ENCODE measurements around the gene PFN3.
"Not testable (repeated sequence)": the region's sequence is repeated elsewhere in the genome, so short reads cannot be mapped to it uniquely, and the experiment has no call there.

The PFN3 gene

DNA sequence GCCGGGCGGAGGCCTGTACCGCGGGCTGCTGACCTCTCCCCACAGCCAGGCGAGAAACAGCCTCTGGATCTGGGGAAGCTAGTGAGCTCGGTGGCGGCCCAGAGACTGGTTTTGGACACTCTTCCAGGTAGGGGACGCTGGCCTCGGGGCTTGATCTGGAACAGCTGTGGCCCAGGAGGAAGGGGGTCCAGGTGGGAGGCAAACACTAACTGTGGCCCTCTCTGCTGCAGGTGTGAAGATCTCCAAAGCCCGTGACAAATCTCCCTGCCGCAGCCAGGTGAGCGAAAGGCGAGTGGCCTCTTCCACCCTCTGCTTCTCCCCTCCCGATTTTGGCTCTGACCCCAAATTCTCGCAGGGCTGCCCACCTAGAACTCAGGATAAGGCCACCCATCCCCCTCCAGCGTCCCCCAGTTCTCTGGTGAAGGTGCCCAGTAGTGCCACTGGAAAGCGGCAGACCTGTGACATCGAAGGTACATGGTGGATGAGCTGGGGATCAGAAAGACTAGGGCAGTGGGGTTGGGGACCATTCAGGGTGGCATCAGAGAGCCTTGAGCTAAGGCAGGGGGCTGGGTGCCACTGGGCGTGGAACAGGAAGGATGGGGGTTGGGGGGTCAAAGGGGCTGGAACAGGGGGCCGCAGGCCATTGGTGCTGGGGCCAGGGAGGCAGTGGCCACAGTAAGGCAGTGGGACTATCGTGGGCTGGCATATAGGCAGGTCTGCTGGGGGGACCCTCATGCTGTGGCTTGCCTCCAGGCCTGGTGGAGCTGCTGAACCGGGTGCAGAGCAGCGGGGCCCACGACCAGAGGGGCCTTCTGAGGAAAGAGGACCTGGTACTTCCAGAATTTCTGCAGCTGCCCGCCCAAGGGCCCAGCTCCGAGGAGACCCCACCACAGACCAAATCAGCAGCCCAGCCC is 29.1 kb downstream of the PFN3 start:
- DNase-seq = no peak

DNA sequence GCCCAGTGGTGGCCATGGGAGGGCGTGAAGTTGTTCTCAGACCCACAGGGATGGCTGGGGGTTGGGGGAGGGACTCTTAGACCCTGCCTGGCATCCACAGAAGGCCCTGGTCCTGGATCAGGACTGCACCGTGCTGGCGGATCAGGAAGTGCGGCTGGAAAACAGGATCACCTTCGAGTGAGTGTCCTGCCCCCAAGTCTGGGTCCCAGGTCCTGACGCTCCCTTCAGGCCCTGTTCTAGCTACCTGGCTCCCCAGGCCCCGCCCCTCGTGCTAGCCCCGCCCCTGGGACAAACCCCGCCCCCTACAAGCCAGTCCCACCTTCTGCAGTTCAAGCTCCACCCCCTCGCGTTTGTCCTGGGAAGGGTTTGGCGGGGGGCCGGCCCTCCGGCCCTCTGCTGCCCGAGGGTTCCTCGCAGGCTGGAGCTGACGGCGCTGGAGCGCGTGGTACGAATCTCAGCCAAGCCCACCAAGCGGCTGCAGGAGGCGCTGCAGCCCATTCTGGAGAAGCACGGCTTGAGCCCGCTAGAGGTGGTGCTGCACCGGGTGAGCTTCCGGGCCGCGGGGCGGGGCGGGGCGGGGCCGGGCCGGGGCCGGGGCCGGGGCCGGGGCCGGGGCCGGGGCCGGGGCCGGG is 29.9 kb downstream of the PFN3 start:
- peak; percentile 74 for DNase-seq

GRCh38 chr5:177369645-177370440 is 30.6 kb downstream of the PFN3 start:
- DNase-seq = no peak

- no peak for DNase-seq
Observed at GRCh38 chr5:177368869-177369644, 31.4 kb downstream of the PFN3 start.

GRCh38 chr5:177367981-177368868 is 32.2 kb downstream of the PFN3 start:
- no peak for DNase-seq

DNA sequence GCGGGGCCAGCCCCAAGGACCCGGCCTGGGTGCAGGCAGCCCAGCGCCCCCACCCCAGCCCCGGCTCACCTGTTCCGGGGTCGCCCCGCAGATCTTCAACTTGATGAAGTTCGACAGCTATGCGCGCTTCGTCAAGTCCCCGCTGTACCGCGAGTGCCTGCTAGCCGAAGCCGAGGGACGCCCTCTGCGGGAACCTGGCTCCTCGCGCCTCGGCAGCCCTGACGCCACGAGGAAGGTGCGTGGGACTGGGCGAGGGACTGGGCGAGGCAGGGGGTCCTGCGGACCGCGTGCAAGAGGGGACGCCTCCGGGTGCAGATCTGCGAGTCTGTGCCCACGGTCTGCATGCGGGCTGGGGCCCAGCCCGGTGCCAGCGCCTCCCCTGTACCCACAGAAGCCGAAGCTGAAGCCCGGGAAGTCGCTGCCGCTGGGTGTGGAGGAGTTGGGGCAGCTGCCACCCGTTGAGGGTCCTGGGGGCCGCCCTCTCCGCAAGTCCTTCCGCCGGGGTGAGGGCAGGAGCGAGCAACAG is 33.1 kb downstream of the PFN3 start:
- DNase-seq = no peak

DNA sequence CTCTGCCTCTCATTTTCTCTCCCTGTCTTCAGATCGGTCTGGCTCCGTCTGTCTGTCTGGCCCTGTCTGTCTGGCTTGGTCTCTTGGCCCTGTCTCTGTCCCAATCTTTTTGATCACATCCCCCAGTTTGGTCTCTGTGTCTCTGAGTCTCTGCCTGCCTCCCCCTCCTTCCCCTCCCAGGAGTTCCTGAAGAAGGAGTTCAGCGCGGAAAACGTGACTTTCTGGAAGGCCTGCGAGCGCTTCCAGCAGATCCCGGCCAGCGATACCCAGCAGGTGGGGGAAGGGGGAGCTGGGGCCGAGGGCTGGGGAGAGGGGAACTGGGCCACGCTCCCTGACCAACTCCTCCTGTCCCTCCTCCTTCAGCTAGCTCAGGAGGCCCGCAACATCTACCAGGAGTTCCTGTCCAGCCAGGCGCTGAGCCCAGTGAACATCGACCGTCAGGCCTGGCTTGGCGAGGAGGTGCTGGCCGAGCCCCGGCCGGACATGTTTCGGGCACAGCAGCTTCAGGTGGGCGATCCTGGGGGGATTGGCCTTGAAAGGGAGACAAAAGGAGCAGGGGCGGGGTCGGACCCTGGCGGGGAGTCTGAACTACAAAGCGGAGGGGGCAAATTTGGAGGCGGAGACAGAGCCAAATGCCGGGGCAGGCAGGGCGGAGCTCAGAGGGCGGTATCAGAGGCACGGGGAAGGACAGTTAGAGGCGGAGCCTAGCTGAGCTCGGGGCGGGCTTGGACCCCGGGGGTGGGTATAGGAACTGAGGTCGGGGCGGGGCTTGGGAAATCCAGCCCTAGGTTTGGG is 33.7 kb downstream of the PFN3 start:
- no peak for DNase-seq

DNA sequence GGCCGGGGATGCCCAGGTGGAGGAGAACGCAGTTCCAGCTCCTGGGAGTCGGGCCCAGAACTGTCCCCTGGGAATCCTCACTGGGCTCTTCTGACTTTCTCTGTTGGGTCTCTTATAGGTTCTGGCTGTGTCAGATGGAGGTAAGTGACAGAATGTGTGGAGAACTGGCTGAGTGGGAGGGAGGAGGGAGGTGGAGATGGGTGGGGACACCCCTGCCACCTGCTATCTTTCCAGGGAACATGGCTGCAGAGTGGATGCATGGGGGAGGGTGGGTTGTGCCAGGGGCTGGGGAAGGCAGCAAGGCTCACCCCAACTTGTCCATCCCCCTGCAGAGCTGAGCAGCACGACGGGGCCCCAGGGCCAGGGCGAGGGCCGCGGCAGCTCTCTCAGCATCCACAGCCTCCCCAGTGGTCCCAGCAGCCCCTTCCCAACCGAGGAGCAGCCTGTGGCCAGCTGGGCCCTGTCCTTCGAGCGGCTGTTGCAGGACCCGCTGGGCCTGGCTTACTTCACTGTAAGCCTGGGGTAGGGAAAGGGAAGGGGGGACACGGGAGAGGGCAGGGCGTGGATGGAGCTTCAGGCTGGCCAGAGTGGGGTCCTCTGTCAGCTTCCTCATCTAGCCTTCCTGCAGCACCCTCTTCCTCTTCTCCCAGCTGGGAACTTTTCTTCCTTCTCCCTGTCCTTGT is 34.5 kb downstream of the PFN3 start:
- DNase-seq = no peak

- DNase-seq = peak; percentile 88
Observed at GRCh38 chr5:177364159-177364962, 36.1 kb downstream of the PFN3 start.

DNA sequence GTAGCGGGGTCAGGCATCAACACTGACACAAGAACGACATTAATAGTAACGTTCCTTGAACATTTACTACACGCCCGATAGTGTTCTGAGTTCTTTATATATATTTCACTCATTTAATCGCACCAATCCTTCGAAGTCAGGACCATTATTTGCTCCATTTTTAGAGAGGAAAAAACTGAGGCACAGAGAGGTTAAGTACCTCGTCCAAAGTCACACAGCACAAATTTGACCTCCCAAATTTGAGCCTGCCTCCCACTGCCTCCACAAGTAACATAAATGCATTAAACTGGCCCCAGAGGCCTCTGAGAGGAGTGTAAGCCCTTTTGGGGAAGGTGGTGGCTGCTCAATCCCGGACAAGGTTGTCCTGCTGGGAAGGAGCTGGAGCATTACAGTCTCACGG is 36.9 kb downstream of the PFN3 start:
- DNase-seq = no peak

DNA sequence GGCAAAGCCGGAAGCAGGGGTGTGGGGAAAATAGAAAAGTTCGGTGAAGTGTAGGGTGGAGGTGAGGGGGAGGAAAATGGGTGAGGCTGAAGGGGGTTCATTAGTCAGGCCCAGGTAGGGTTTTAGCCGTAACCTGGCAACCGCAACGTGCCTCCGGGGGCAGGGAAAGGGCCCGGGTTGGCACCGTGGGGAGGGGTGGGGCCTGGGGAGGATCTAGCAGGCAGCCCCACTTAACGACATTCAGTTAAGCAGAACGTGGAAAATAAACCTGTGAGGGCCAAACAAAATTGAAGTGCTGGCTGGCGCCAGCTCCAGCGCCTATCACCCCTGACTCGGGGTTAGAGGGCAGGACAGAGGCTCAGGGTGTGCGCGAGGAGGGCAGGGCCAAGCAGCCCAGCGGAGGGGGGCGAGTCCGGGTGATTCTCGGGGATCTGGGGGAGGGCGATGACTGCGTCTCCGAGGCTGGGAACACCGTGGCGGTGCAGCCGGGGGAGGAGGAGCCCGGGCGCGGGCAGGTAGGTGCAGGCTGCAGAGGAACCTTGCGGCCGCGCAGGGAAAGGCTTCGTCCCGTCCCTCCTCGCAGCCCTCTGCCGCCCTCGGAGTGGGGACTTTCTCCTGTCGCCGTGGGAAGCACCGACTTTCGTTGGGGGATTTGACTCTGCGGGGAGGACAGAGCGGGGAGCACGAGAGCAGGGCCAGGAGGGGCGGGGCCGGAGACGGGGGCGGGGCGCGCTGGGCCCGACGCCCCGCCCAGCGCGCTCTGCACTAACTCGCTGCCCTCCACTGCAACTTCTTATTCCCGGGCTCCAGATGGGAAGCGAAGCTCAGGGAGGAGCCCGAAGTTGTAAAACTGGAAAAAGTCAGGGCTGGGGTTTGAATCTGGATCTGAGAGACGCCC is 37.6 kb downstream of the PFN3 start:
- peak; percentile 70 for DNase-seq

DNA sequence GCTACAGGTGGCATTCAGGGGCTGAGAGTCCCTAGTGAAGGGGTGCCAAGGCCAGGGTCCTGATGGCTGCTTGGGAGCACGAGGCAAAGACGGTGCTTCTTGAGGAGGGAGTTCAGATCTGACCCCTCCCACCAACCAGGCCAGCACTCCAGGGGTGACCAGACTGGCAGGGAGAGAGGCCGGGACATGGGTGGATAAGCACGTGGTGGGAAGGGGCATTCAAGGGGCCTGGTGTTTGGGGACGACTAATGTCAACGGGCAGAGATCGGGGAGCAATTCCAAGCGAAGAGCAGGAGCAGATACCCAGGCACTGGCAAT is 38.2 kb downstream of the PFN3 start:
- DNase-seq = no peak

DNA sequence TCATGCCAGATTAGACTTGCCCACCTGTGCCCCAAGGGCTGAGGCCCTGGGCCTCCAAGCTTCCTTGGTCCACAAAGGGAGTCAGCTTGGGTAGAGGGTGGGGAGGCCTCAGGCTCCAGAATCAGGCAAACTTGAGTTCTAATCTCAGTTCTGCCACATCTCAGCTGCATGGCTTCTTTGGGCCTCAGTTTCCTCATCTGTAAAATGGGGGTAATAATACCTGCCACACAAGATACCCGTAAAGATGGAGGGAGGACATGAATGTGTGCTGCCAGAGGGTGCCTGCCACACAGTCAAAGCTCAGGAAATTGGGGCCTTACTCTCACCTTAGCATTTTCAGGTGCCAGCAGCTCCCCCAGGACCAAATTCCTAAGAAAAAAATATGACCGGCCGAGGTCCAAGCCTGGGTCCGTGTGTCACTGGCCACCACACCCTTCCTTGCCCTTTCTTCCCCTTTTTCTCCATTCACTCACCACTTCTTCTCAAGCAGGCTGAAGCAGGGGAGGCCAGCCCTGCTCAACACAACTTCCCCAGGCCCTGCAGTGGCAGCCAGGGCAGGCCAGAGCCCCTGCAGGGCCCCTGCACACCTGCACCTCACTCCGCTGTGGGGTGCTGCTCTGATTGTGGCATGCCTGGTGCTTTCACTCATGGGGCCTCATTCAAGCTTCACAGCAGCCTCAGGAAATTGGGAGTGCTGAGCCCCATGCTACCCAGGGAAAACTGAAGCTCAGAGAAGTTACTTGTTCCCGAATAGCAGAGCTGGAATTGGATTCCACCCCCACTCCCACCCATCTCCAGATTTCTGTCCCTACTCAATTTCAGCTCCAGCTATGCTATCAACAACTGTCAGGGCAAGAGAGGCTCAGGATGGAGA is 38.8 kb downstream of the PFN3 start:
- DNase-seq = no peak

GRCh38 chr5:177360740-177361139 is 39.7 kb downstream of the PFN3 start:
- not testable (repeated sequence) for DNase-seq

DNA sequence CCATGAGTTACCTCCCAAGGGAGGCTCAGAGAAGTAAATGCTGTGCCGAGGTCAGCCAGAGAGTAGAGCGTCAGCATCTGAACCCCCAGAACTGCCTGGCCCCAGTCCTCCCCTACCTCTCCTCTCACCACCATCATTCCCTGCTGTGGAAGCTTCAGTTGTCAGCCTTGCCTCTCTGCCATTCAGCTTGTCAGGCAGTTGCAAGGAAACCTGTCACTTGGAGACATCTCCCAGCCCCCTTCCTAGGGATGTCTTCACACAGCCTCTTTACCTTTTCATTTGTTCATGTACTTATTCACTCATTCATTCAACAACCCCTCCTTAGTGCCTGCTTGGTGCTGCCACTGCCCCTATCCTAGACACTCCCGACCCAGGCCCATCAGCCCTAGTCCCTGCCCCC is 40.6 kb downstream of the PFN3 start:
- DNase-seq = no peak

GRCh38 chr5:177359451-177359851 is 41.0 kb downstream of the PFN3 start:
- no peak for DNase-seq

DNA sequence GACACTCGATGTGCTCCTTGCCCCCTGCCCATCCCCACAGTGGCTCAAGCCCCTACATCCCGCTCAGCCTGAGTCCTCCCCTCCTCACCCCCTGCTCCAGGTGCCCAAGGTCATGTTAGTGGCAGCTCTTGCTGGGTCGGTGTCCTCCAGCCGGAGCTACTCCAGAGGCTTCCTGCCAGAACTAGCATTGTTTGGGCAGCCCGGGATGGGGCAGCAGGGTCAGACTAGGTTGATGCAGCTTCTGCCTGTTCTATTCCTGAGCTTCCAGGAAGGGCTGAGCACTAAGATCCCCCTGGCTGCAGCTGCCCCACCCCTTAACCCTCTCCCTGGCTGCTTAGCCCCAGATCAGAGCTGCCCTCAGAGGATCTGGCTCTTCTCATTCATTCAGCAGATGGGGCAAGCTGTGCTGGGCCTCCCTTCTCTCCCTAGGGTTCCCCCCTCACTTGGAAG is 42.1 kb downstream of the PFN3 start:
- DNase-seq = no peak
